Measurements from ENCODE around the gene HDLBP. TPM values are rescaled to one million over a fixed set of nuclear protein-coding genes. Genes with fewer than 3 reads are reported as not detected.

Gene HDLBP
- total RNA-seq, 1 donor from 2014 or later = 405 TPM

- Histone ChIP-seq H3K27me3 (ENCODE audit: control insufficient read depth, insufficient read depth, low read length) (peaks cover 8% of the 10 kb centered on the region), H3K36me3 (ENCODE audit: control insufficient read depth, insufficient read depth, low read length) (no peaks in the 10 kb centered on the region), H3K4me3 (ENCODE audit: low read depth, low read length) (no peak overlapping the region)
- no peak for DNase-seq (ENCODE audit: low read depth)
- TF ChIP-seq CTCF (IDR thresholded peaks at IDR 0.05; ENCODE audit: insufficient read depth, low read length, poor library complexity, severe bottlenecking) = no peak
These were observed 112.1 kb downstream of the HDLBP start for GRCh38 chr2:241203218-241204009.

GRCh38 chr2:241202681-241203080, 112.8 kb downstream of the HDLBP start:
- Histone ChIP-seq H3K4me3 (ENCODE audit: low read depth, low read length) (no peak overlapping the region), H3K27me3 (ENCODE audit: control insufficient read depth, insufficient read depth, low read length) (peaks cover 12% of the 10 kb centered on the region), H3K36me3 (ENCODE audit: control insufficient read depth, insufficient read depth, low read length) (no peaks in the 10 kb centered on the region)
- no peak for TF ChIP-seq CTCF (IDR thresholded peaks at IDR 0.05; ENCODE audit: insufficient read depth, low read length, poor library complexity, severe bottlenecking)
- no peak for DNase-seq (ENCODE audit: low read depth)

- no peaks in the 10 kb centered on the region for H3K36me3 ChIP-seq (ENCODE audit: control insufficient read depth, insufficient read depth, low read length)
- no peak overlapping the region for H3K4me3 ChIP-seq (ENCODE audit: low read depth, low read length)
- no peak for DNase-seq (ENCODE audit: low read depth)
- TF ChIP-seq CTCF (IDR thresholded peaks at IDR 0.05; ENCODE audit: insufficient read depth, low read length, poor library complexity, severe bottlenecking) = no peak
- peaks cover 12% of the 10 kb centered on the region for H3K27me3 ChIP-seq (ENCODE audit: control insufficient read depth, insufficient read depth, low read length)
These were observed 113.2 kb downstream of the HDLBP start for GRCh38 chr2:241202268-241202585.

- peaks cover 12% of the 10 kb centered on the region for H3K27me3 ChIP-seq (ENCODE audit: control insufficient read depth, insufficient read depth, low read length)
- no peak for DNase-seq (ENCODE audit: low read depth)
These were observed 113.8 kb downstream of the HDLBP start for GRCh38 chr2:241201445-241202267.

GRCh38 chr2:241200822-241201395, 114.6 kb downstream of the HDLBP start:
- Histone ChIP-seq H3K27me3 (ENCODE audit: control insufficient read depth, insufficient read depth, low read length) (peaks cover 14% of the 10 kb centered on the region), H3K36me3 (ENCODE audit: control insufficient read depth, insufficient read depth, low read length) (no peaks in the 10 kb centered on the region), H3K4me3 (ENCODE audit: low read depth, low read length) (no peak overlapping the region)
- DNase-seq (ENCODE audit: low read depth) = no peak
- TF ChIP-seq CTCF (IDR thresholded peaks at IDR 0.05; ENCODE audit: insufficient read depth, low read length, poor library complexity, severe bottlenecking) = no peak

More at GRCh38 chr2:241201445-241202267, 113.8 kb downstream of the HDLBP start:
- TF ChIP-seq CTCF (IDR thresholded peaks at IDR 0.05; ENCODE audit: insufficient read depth, low read length, poor library complexity, severe bottlenecking) = no peak
- Histone ChIP-seq H3K36me3 (ENCODE audit: control insufficient read depth, insufficient read depth, low read length) (no peaks in the 10 kb centered on the region), H3K4me3 (ENCODE audit: low read depth, low read length) (no peak overlapping the region)

All from kidney epithelial cell (primary cell).